Mesendoderm (in vitro differentiated cells): Measurements from ENCODE around the gene NPSR1.
A peak's percentile ranks its signal among the peaks of the same experiment; 100 is the strongest.

ENCODE experiments used
- DNase-seq: peaks from one replicate; pipeline ENCODE4 v3.0.0; 2013
- H2AK5ac ChIP-seq: 2 replicates; pipeline ENCODE4 v1.6.1; 2013; ENCODE audit warnings: low read length, inconsistent platforms
- H2BK120ac ChIP-seq: 2 replicates; pipeline ENCODE4 v1.6.1; 2013; ENCODE audit warnings: low read depth, mild to moderate bottlenecking, low read length, moderate library complexity, mixed read lengths
- H2BK15ac ChIP-seq: replicated peaks from 2 replicates; pipeline ENCODE4 v1.6.1; 2013; ENCODE audit warnings: low read depth, mild to moderate bottlenecking, moderate library complexity
- H2BK5ac ChIP-seq: 2 replicates; pipeline ENCODE4 v1.6.1; 2013; ENCODE audit warnings: low read length, inconsistent platforms
- H3K18ac ChIP-seq: 2 replicates; pipeline ENCODE4 v1.6.1; 2013; ENCODE audit warnings: mild to moderate bottlenecking, low read length, mixed read lengths
- H3K23ac ChIP-seq: one replicate; pipeline ENCODE4 v1.6.1; 2013; ENCODE audit warnings: low read length
- H3K27ac ChIP-seq: 2 replicates; pipeline ENCODE4 v1.5.1; 2013; ENCODE audit warnings: low read depth, mild to moderate bottlenecking, inconsistent platforms, low read length, moderate library complexity
- H3K27me3 ChIP-seq: 2 replicates; pipeline ENCODE4 v1.6.1; 2013; ENCODE audit warnings: low read length, control low read depth, mild to moderate bottlenecking, inconsistent platforms; ENCODE audit not compliant: insufficient read depth, poor library complexity
- H3K36me3 ChIP-seq: 2 replicates; pipeline ENCODE4 v1.6.1; 2013; ENCODE audit warnings: low read length, inconsistent platforms; ENCODE audit not compliant: control insufficient read depth, insufficient read depth
- H3K4ac ChIP-seq: one replicate; pipeline ENCODE4 v1.6.1; 2013; ENCODE audit warnings: low read depth, mild to moderate bottlenecking, low read length, moderate library complexity
- H3K4me1 ChIP-seq: 2 replicates; pipeline ENCODE4 v1.6.1; 2013; ENCODE audit warnings: low read depth, low read length, inconsistent platforms; ENCODE audit not compliant: control insufficient read depth
- H3K4me2 ChIP-seq: 2 replicates; pipeline ENCODE4 v1.6.1; 2013; ENCODE audit warnings: low read length
- H3K4me3 ChIP-seq: 2 replicates; pipeline ENCODE4 v1.5.1; 2013; ENCODE audit warnings: mild to moderate bottlenecking, low read length
- H3K56ac ChIP-seq: one replicate; pipeline ENCODE4 v1.6.1; 2013; ENCODE audit warnings: low read length
- H3K79me1 ChIP-seq: 2 replicates; pipeline ENCODE4 v1.6.1; 2013; ENCODE audit warnings: low read length, inconsistent platforms
- H3K79me2 ChIP-seq: 2 replicates; pipeline ENCODE4 v1.6.1; 2013; ENCODE audit warnings: mild to moderate bottlenecking, low read length; ENCODE audit not compliant: control insufficient read depth, insufficient read depth
- H3K9ac ChIP-seq: 2 replicates; pipeline ENCODE4 v1.6.1; 2013; ENCODE audit warnings: low read length, inconsistent platforms
- H4K5ac ChIP-seq: one replicate; pipeline ENCODE4 v1.6.1; 2013; ENCODE audit warnings: low read length
- H4K8ac ChIP-seq: one replicate; pipeline ENCODE4 v1.6.1; 2013; ENCODE audit warnings: low read depth, mild to moderate bottlenecking, control low read depth, low read length, moderate library complexity
- WGBS: extraction: QIAGEN DNeasy Blood & Tissue Kit; methylation state at CpG from one replicate; pipeline ENCODE4 v1.1.7; 2013; ENCODE audit warnings: low lambda C conversion rate, missing lambda C conversion rate; ENCODE audit not compliant: insufficient coverage; ENCODE audit errors: extremely low coverage; 5-methylcytosine and 5-hydroxymethylcytosine counted together

NPSR1 gene

DNA sequence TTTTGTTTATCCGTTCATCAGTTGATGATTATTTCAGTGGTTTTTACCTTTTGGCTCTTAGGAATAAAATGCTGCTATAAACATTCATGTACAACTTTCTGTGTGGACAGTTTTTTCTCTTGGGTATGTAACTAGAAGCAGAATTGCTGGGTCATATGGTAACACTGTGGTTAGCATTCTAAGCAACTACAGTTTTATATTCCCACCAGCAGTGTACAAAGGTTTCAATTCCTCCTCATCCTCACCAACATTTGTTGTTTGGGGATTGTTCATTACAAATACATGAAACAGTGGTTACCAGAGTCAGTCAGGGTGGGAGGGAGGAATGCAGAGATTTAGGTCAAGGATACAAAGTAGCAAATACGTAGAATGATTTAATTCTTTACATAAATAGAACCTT lies 97.0 kb downstream of the NPSR1 start:
- no peak overlapping the region for H3K18ac ChIP-seq
- H3K27ac ChIP-seq, result no peak overlapping the region
- H3K4me3 ChIP-seq, result no peak overlapping the region
- no peak overlapping the region for H3K4ac ChIP-seq
- no peak overlapping the region for H2AK5ac ChIP-seq
- no peak overlapping the region for H3K4me2 ChIP-seq
- no peak overlapping the region for H2BK120ac ChIP-seq
- WGBS, result no CpG with 5 or more reads among the region's 2 CpGs
- H3K27me3 ChIP-seq, result no peaks in the 10 kb centered on the region
- no peak overlapping the region for H4K8ac ChIP-seq
- H4K5ac ChIP-seq, result no peak overlapping the region
- H3K79me2 ChIP-seq, result no peaks in the 10 kb centered on the region
- no peaks in the 10 kb centered on the region for H3K79me1 ChIP-seq
- H3K4me1 ChIP-seq, result peaks cover 2% of the 10 kb centered on the region
- no peak for DNase-seq
- no peak overlapping the region for H2BK15ac ChIP-seq
- no peak overlapping the region for H3K56ac ChIP-seq
- no peaks in the 10 kb centered on the region for H3K36me3 ChIP-seq
- no peak overlapping the region for H3K9ac ChIP-seq
- no peak overlapping the region for H3K23ac ChIP-seq
- no peak overlapping the region for H2BK5ac ChIP-seq

DNA sequence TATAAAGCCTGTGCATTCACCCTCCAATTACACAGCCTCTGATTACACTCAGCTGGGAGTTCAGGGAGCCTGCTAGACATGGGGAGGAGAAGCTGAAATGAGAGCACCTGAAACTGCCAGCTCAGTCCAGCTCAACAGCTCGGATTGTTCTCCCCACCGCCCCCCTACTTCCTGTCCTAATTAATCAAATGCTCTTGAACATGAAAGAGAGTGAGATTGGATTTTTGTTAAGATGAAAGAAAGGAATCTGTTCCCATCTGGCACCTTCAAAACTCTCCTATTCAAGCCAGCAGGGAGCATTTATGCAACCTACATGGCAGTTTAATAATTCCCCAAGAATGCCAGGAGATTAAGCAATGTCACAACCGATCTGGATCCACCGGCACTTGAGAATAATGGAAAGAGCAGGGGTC lies 98.0 kb downstream of the NPSR1 start:
- no peak overlapping the region for H3K27ac ChIP-seq

DNA sequence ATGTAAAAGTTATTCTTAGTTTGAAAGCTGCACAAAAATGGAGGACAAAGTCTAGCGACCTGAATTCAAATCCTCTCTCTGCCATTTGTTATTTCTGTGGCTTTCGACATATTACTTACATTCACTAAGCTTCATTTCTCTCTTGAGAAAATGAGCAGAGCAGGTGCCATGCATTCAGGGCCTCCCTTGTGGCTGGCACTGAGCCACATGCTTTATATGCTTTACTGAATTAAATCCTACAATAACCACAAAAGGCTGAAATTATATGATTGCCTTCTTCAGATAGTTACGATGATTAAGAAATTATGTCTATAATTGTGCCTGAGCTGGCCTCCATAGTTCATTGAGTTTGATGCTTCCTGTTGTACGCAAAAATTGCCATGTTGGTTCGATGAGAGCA lies 98.7 kb downstream of the NPSR1 start:
- no peak overlapping the region for H4K5ac ChIP-seq
- no peak overlapping the region for H3K18ac ChIP-seq
- no peak for DNase-seq
- no peaks in the 10 kb centered on the region for H3K27me3 ChIP-seq
- H3K36me3 ChIP-seq, result no peaks in the 10 kb centered on the region
- H3K4ac ChIP-seq, result no peak overlapping the region
- H2BK15ac ChIP-seq, result no peak overlapping the region
- H3K79me2 ChIP-seq, result no peaks in the 10 kb centered on the region
- no peak overlapping the region for H3K4me2 ChIP-seq
- no peak overlapping the region for H2BK120ac ChIP-seq
- no peak overlapping the region for H2BK5ac ChIP-seq
- H3K56ac ChIP-seq, result no peak overlapping the region
- H3K9ac ChIP-seq, result no peak overlapping the region
- peaks cover 2% of the 10 kb centered on the region for H3K4me1 ChIP-seq
- no peaks in the 10 kb centered on the region for H3K79me1 ChIP-seq
- no peak overlapping the region for H3K4me3 ChIP-seq
- H3K27ac ChIP-seq, result no peak overlapping the region
- H3K23ac ChIP-seq, result no peak overlapping the region
- no peak overlapping the region for H2AK5ac ChIP-seq
- WGBS, result no CpG with 5 or more reads among the region's 5 CpGs
- H4K8ac ChIP-seq, result no peak overlapping the region

More for the DNA sequence above, 98.0 kb downstream of the NPSR1 start:
- H4K5ac ChIP-seq, result no peak overlapping the region
- no peak overlapping the region for H2BK120ac ChIP-seq
- WGBS, result no CpG with 5 or more reads among the region's 4 CpGs
- no peak overlapping the region for H2BK15ac ChIP-seq
- no peaks in the 10 kb centered on the region for H3K79me2 ChIP-seq
- no peaks in the 10 kb centered on the region for H3K27me3 ChIP-seq
- H3K4me2 ChIP-seq, result no peak overlapping the region
- no peaks in the 10 kb centered on the region for H3K79me1 ChIP-seq
- peaks cover 2% of the 10 kb centered on the region for H3K4me1 ChIP-seq
- no peak for DNase-seq
- H3K56ac ChIP-seq, result no peak overlapping the region
- H4K8ac ChIP-seq, result no peak overlapping the region
- no peak overlapping the region for H3K4ac ChIP-seq
- H3K4me3 ChIP-seq, result no peak overlapping the region
- H2BK5ac ChIP-seq, result no peak overlapping the region
- no peak overlapping the region for H2AK5ac ChIP-seq
- no peak overlapping the region for H3K9ac ChIP-seq
- H3K18ac ChIP-seq, result no peak overlapping the region
- no peak overlapping the region for H3K23ac ChIP-seq
- no peaks in the 10 kb centered on the region for H3K36me3 ChIP-seq

DNA sequence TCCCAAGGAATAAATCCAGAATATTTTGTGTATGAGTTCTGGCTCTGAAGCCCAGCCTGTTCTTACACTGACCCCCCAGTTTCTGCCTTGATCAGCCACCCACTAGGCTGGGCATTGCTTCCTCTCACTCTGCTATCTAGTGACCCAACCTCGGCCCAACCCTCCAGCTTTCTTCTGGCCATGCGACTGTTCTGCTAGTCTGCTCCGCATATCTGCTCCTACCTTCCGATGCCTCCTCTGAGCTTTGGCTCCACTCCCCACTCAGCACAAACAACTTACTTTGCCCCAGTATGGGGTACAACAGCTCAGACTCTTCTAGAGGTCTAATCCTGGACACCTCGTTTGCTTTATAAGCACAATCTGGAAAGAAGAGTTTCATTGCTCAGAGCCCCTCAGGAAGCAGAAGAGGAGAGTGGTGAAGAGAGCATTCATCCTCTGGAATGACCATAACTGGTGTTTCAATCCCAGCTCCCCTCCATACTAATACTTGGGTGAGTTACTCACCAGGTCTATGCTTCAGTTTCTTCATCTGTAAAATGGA lies 99.6 kb downstream of the NPSR1 start:
- no peaks in the 10 kb centered on the region for H3K27me3 ChIP-seq
- H3K79me1 ChIP-seq, result no peaks in the 10 kb centered on the region
- no peaks in the 10 kb centered on the region for H3K79me2 ChIP-seq
- no peak overlapping the region for H2AK5ac ChIP-seq
- no peak overlapping the region for H3K27ac ChIP-seq
- no peak for DNase-seq
- WGBS, result no CpG with 5 or more reads among the region's 5 CpGs
- H2BK5ac ChIP-seq, result no peak overlapping the region
- peaks cover 2% of the 10 kb centered on the region for H3K4me1 ChIP-seq
- no peak overlapping the region for H3K4ac ChIP-seq
- H3K18ac ChIP-seq, result no peak overlapping the region
- H4K5ac ChIP-seq, result no peak overlapping the region
- no peak overlapping the region for H3K4me3 ChIP-seq
- H3K56ac ChIP-seq, result no peak overlapping the region
- no peak overlapping the region for H2BK120ac ChIP-seq
- H3K23ac ChIP-seq, result no peak overlapping the region
- H2BK15ac ChIP-seq, result no peak overlapping the region
- no peak overlapping the region for H3K9ac ChIP-seq
- H3K36me3 ChIP-seq, result no peaks in the 10 kb centered on the region
- no peak overlapping the region for H3K4me2 ChIP-seq
- no peak overlapping the region for H4K8ac ChIP-seq

DNA sequence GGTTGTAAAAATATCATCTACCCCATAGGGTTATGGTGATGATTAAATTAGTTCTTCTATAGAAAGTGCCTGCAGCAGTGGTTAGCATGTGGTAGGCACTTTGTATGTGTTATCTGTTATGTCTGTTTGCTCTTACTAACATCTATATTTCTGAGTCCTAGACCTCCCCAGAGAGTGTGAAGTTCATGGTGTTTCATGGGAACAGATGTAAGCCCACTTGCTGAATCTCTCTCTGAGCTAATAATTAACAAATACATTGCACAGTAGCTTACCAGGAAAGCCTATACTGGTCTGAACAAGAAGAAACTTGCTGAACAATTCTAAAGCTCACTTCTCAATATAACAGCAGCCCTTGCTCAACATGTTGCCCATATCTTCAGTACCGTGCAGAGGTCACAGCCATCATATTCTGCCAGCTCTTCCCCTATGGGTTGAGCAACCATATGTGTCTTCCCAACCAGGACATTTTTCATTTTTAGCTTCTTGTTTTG lies 100.1 kb downstream of the NPSR1 start:
- Histone ChIP-seq H3K23ac (no peak overlapping the region), H3K56ac (no peak overlapping the region), H2BK5ac (no peak overlapping the region), H3K79me2 (no peaks in the 10 kb centered on the region), H3K4me2 (no peak overlapping the region), H4K8ac (no peak overlapping the region), H3K36me3 (no peaks in the 10 kb centered on the region), H3K4me3 (no peak overlapping the region), H3K79me1 (no peaks in the 10 kb centered on the region), H4K5ac (no peak overlapping the region), H3K9ac (no peak overlapping the region), H3K4me1 (peaks cover 2% of the 10 kb centered on the region), H2BK120ac (no peak overlapping the region), H3K27ac (no peak overlapping the region), H3K18ac (no peak overlapping the region), H3K4ac (no peak overlapping the region), H3K27me3 (no peaks in the 10 kb centered on the region), H2AK5ac (no peak overlapping the region), H2BK15ac (no peak overlapping the region)
- no CpG with 5 or more reads among the region's 1 CpG for WGBS
- DNase-seq, result no peak

DNA sequence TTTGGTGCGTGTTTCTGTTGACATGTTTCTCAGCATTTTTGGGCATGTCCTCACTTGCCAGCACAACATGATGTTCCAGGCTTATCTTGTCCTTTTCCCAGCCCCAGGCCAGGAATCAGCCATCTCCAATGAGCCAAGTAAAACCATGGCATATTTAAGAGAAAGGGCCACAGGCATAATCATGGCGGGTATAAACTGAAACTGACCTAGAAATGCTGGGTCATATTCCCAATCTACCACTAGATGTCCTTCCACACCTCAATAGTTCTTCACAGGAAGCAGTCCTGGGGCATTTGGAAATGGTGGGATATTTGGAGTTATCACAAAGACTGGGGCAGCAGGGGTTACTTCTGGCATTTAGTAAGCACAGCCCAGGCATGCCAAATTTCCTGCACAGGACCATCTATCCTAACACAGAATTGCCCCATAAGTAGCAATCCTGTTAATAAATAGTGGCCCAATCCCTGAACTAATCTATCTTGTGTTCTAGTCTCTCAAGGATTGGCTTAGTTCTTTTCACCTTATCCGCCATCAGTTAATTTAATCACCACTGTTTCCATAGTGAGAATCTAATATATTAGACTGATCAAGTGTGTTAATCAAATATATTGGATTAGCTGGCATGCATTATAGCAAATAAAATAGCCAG lies 101.6 kb downstream of the NPSR1 start:
- Histone ChIP-seq H3K4me1 (peaks cover 2% of the 10 kb centered on the region), H3K79me1 (no peaks in the 10 kb centered on the region), H3K27ac (no peak overlapping the region), H4K5ac (no peak overlapping the region), H3K79me2 (no peaks in the 10 kb centered on the region), H3K23ac (no peak overlapping the region), H3K4me2 (no peak overlapping the region), H3K36me3 (no peaks in the 10 kb centered on the region), H4K8ac (no peak overlapping the region), H2BK5ac (no peak overlapping the region), H2BK120ac (no peak overlapping the region), H3K4me3 (no peak overlapping the region), H3K18ac (no peak overlapping the region), H2AK5ac (no peak overlapping the region), H3K4ac (no peak overlapping the region), H2BK15ac (no peak overlapping the region), H3K56ac (peak overlapping the region; percentile 49), H3K27me3 (no peaks in the 10 kb centered on the region), H3K9ac (no peak overlapping the region)
- WGBS, result no CpG with 5 or more reads among the region's 3 CpGs
- peak; percentile 86 for DNase-seq
